ENCODE measurements around the gene CFAP46.

The CFAP46 gene

GRCh38 chr10:132809232-132810140, 132.9 kb downstream of the CFAP46 start:
- in situ Hi-C loops (cut with HindIII; ENCODE audit: low pct_unique_long_range_greater_than_20kb, low sequenced_read_pairs), result no loop called here
- DNase-seq (ENCODE audit: low read depth in 1 of 2, low spot score in 1 of 2), result no peak
- TF ChIP-seq JUND (IDR thresholded peaks at IDR 0.05; ENCODE audit: low read depth), result no peak

GRCh38 chr10:132808383-132809231, 133.8 kb downstream of the CFAP46 start:
- TF ChIP-seq JUND (IDR thresholded peaks at IDR 0.05; ENCODE audit: low read depth), result no peak
- in situ Hi-C loops (cut with HindIII; ENCODE audit: low pct_unique_long_range_greater_than_20kb, low sequenced_read_pairs), result no loop called here
- no peak for DNase-seq (ENCODE audit: low read depth in 1 of 2, low spot score in 1 of 2)

- in situ Hi-C loops (cut with HindIII; ENCODE audit: low pct_unique_long_range_greater_than_20kb, low sequenced_read_pairs), result no loop called here
- no peak for TF ChIP-seq JUND (IDR thresholded peaks at IDR 0.05; ENCODE audit: low read depth)
- DNase-seq (ENCODE audit: low read depth in 1 of 2, low spot score in 1 of 2), result no peak
Measured at GRCh38 chr10:132807621-132808049, 134.7 kb downstream of the CFAP46 start.

- no peak for TF ChIP-seq JUND (IDR thresholded peaks at IDR 0.05; ENCODE audit: low read depth)
Measured at GRCh38 chr10:132806561-132807003, 135.8 kb downstream of the CFAP46 start.

GRCh38 chr10:132806110-132806509, 136.3 kb downstream of the CFAP46 start:
- no peak for TF ChIP-seq JUND (IDR thresholded peaks at IDR 0.05; ENCODE audit: low read depth)
- no peak for DNase-seq (ENCODE audit: low read depth in 1 of 2, low spot score in 1 of 2)
- in situ Hi-C loops (cut with HindIII; ENCODE audit: low pct_unique_long_range_greater_than_20kb, low sequenced_read_pairs), result no loop called here

More at GRCh38 chr10:132806561-132807003, 135.8 kb downstream of the CFAP46 start:
- no peak for DNase-seq (ENCODE audit: low read depth in 1 of 2, low spot score in 1 of 2)
- in situ Hi-C loops (cut with HindIII; ENCODE audit: low pct_unique_long_range_greater_than_20kb, low sequenced_read_pairs), result no loop called here

- in situ Hi-C loops (cut with HindIII; ENCODE audit: low pct_unique_long_range_greater_than_20kb, low sequenced_read_pairs), result no loop called here
- no peak for TF ChIP-seq JUND (IDR thresholded peaks at IDR 0.05; ENCODE audit: low read depth)
- no peak for DNase-seq (ENCODE audit: low read depth in 1 of 2, low spot score in 1 of 2)
Measured at GRCh38 chr10:132805599-132805998, 136.8 kb downstream of the CFAP46 start.

GRCh38 chr10:132804785-132805426, 137.5 kb downstream of the CFAP46 start:
- no peak for DNase-seq (ENCODE audit: low read depth in 1 of 2, low spot score in 1 of 2)
- no peak for TF ChIP-seq JUND (IDR thresholded peaks at IDR 0.05; ENCODE audit: low read depth)
- in situ Hi-C loops (cut with HindIII; ENCODE audit: low pct_unique_long_range_greater_than_20kb, low sequenced_read_pairs), result no loop called here

GRCh38 chr10:132804287-132804686, 138.1 kb downstream of the CFAP46 start:
- no peak for TF ChIP-seq JUND (IDR thresholded peaks at IDR 0.05; ENCODE audit: low read depth)
- in situ Hi-C loops (cut with HindIII; ENCODE audit: low pct_unique_long_range_greater_than_20kb, low sequenced_read_pairs), result no loop called here
- DNase-seq (ENCODE audit: low read depth in 1 of 2, low spot score in 1 of 2), result no peak

- in situ Hi-C loops (cut with HindIII; ENCODE audit: low pct_unique_long_range_greater_than_20kb, low sequenced_read_pairs), result no loop called here
Measured at GRCh38 chr10:132803416-132804210, 138.8 kb downstream of the CFAP46 start.

GRCh38 chr10:132802694-132803320, 139.6 kb downstream of the CFAP46 start:
- no peak for TF ChIP-seq JUND (IDR thresholded peaks at IDR 0.05; ENCODE audit: low read depth)
- DNase-seq (ENCODE audit: low read depth in 1 of 2, low spot score in 1 of 2), result no peak
- in situ Hi-C loops (cut with HindIII; ENCODE audit: low pct_unique_long_range_greater_than_20kb, low sequenced_read_pairs), result no loop called here

More at GRCh38 chr10:132803416-132804210, 138.8 kb downstream of the CFAP46 start:
- DNase-seq (ENCODE audit: low read depth in 1 of 2, low spot score in 1 of 2), result no peak
- no peak for TF ChIP-seq JUND (IDR thresholded peaks at IDR 0.05; ENCODE audit: low read depth)

GRCh38 chr10:132802048-132802447, 140.3 kb downstream of the CFAP46 start:
- TF ChIP-seq JUND (IDR thresholded peaks at IDR 0.05; ENCODE audit: low read depth), result no peak
- no peak for DNase-seq (ENCODE audit: low read depth in 1 of 2, low spot score in 1 of 2)
- in situ Hi-C loops (cut with HindIII; ENCODE audit: low pct_unique_long_range_greater_than_20kb, low sequenced_read_pairs), result no loop called here

All from T47D (cell line).